ENCODE measurements around the gene UBALD2. TPM values are rescaled to one million over a fixed set of nuclear protein-coding genes. Genes with fewer than 3 reads are reported as not detected.

UBALD2 gene
- total and polyA plus RNA-seq, 2 of the 13 experiments (the other 11 are each of a cell fraction or from before 2014, with no cell fraction given): 3.3 to 89.7 TPM

DNA sequence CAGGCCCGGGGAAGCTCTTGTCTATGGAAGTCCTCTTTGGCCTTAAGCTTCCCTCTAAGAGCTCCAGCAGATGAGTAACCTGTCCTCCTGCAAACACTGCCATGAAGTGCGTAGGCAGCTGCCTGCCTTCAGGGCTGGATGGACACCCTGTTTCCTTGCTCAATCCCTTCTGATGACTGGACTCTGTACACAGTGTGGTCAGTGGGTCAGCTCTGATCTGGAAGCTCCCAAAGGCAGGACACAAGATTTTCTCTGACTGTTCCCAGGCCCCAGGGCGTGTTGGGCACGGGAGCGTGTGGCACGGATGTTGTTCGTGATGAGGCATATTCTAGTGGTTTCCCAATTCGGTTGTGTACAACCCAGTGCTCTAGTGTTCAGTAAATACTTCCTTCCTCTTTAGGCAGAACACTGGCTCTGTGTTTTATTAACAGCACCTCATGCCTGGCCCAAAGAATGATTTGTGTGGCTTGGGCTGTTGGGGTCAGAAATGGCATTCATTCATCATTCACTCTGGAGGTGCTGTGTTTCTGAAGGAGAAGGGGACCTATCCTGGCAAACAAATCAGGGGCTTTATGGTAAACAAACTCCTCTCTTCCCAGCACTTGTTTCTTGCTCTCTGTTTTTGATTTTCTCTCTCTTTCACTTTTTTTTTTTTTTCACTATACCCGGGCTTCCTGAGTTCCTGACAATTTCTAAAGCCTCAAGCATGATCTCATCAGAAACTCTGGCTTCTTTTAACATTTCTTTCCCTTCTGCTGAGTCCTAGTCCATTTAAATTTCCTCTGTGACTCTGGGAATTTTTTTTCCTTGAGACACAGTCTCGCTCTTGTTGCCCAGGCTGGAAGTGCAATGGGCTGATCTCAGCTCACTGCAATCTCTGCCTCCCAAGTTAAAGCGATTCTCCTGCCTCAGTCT lies 12.9 kb upstream of the UBALD2 start (continued):
- TF ChIP-seq SAP130 (CRISPR knock-in tag; IDR thresholded peaks at IDR 0.05; ENCODE audit: low read depth) (peak; percentile 93), HINFP (CRISPR knock-in tag; IDR thresholded peaks at IDR 0.05; ENCODE audit: low read depth) (0 out of 2 replicates have a peak, but pooled peaks have one; percentile 47), ZNF142 (CRISPR knock-in tag; IDR thresholded peaks at IDR 0.05) (no peak), ZNF607 (CRISPR knock-in tag; IDR thresholded peaks at IDR 0.05; ENCODE audit: borderline replicate concordance) (peak; percentile 30; the same call in 1 of the 2 replicates), NR2F6 (IDR thresholded peaks at IDR 0.05) (peak; percentile 77), NR2F6 (CRISPR knock-in tag; IDR thresholded peaks at IDR 0.05) (peak; percentile 92), ZFP36L2 (CRISPR knock-in tag; IDR thresholded peaks at IDR 0.05) (no peak), SMC3 (IDR thresholded peaks at IDR 0.05; ENCODE audit: low read length) (peak; percentile 31; the same call in 1 of the 2 replicates), NCOR1 (IDR thresholded peaks at IDR 0.05; ENCODE audit: borderline replicate concordance, low read length) (peak; percentile 13; the same call in 1 of the 2 replicates), SMAD1 (CRISPR knock-in tag; IDR thresholded peaks at IDR 0.05; ENCODE audit: borderline replicate concordance, low read depth) (peak; percentile 64; the same call in 1 of the 2 replicates), RNF2 (conservative IDR thresholded peaks at IDR 0.05; ENCODE audit: low read depth) (0 out of 2 replicates have a peak, but pooled peaks have one; percentile 35), HIVEP1 (CRISPR knock-in tag; IDR thresholded peaks at IDR 0.05) (0 out of 2 replicates have a peak, but pooled peaks have one; percentile 38), JUN (CRISPR knock-in tag; IDR thresholded peaks at IDR 0.05) (peak; percentile 77), TARDBP (CRISPR knock-in tag; IDR thresholded peaks at IDR 0.05) (peak; percentile 47; the same call in 1 of the 2 replicates), ZNF660 (CRISPR knock-in tag; IDR thresholded peaks at IDR 0.05; ENCODE audit: borderline replicate concordance, low read depth) (no peak), ZFP36L1 (CRISPR knock-in tag; IDR thresholded peaks at IDR 0.05) (peak; percentile 88; the same call in 1 of the 2 replicates), SOX13 (IDR thresholded peaks at IDR 0.05) (peak; percentile 31; the same call in 1 of the 2 replicates), SOX13 (CRISPR knock-in tag; conservative IDR thresholded peaks at IDR 0.05 in 1 of 2, IDR thresholded peaks at IDR 0.05 in 1 of 2) (peak in 1 of 2 experiments; percentile 81; a peak in 1 of 4 replicates)
- TF ChIP-seq, protein P1, sequence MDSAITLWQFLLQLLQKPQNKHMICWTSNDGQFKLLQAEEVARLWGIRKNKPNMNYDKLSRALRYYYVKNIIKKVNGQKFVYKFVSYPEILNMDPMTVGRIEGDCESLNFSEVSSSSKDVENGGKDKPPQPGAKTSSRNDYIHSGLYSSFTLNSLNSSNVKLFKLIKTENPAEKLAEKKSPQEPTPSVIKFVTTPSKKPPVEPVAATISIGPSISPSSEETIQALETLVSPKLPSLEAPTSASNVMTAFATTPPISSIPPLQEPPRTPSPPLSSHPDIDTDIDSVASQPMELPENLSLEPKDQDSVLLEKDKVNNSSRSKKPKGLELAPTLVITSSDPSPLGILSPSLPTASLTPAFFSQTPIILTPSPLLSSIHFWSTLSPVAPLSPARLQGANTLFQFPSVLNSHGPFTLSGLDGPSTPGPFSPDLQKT (CRISPR knock-in tag; IDR thresholded peaks at IDR 0.05; ENCODE audit: borderline replicate concordance): no peak

All from HepG2 (cell line).